Liver (tissue), 9 donors: ENCODE measurements around the gene MAGI1. TPM values are rescaled to one million over a fixed set of nuclear protein-coding genes. Genes with fewer than 3 reads are reported as not detected.

Experiments
- DNase-seq: peaks from one replicate; pipeline ENCODE4 v3.0.0-alpha.2; 2017; ENCODE audit warnings: low spot score
- H3K27ac ChIP-seq, 2 donors: one replicate each; pipeline ENCODE4 v1.7.0; 2013; ENCODE audit warnings: inconsistent platforms in 2 of 2, low read length in 2 of 2, control low read depth in 1 of 2, low read depth in 1 of 2, mild to moderate bottlenecking in 1 of 2
- H3K27me3 ChIP-seq, 4 donors: one replicate each; pipeline versions ENCODE4 v1.6.1 to v1.7.0; 2013; ENCODE audit warnings: low read length in 3 of 4, inconsistent platforms in 1 of 4, mild to moderate bottlenecking in 1 of 4, moderate library complexity in 1 of 4; ENCODE audit not compliant: control insufficient read depth in 4 of 4, insufficient read depth in 4 of 4
- H3K36me3 ChIP-seq, 4 donors: one replicate each; pipeline versions ENCODE4 v1.6.1 to v1.7.0; 2013; ENCODE audit warnings: low read length in 3 of 4, mild to moderate bottlenecking in 3 of 4, low read depth in 1 of 4, moderate library complexity in 1 of 4; ENCODE audit not compliant: control insufficient read depth in 4 of 4, insufficient read depth in 3 of 4
- H3K4me1 ChIP-seq, 4 donors: one replicate each; pipeline versions ENCODE4 v1.6.1 to v1.7.0; 2013; ENCODE audit warnings: low read length in 3 of 4, mild to moderate bottlenecking in 3 of 4, moderate library complexity in 1 of 4; ENCODE audit not compliant: control insufficient read depth in 4 of 4, insufficient read depth in 4 of 4
- H3K4me3 ChIP-seq, 3 donors: one replicate each; pipeline versions ENCODE4 v1.6.1 to v1.7.0; 2013; ENCODE audit warnings: low read length in 3 of 3, control low read depth in 1 of 3, low read depth in 1 of 3, mild to moderate bottlenecking in 1 of 3
- H3K9ac ChIP-seq, 2 donors: one replicate each; pipeline ENCODE4 v1.7.0; 2013; ENCODE audit warnings: low read length in 2 of 2, mild to moderate bottlenecking in 2 of 2, moderate library complexity in 2 of 2, control low read depth in 1 of 2, low read depth in 1 of 2
- H3K9me3 ChIP-seq, 4 donors: one replicate each; pipeline versions ENCODE4 v1.6.1 to v1.7.0; 2013; ENCODE audit warnings: low read length in 3 of 4; ENCODE audit not compliant: control insufficient read depth in 4 of 4
- EGR1 ChIP-seq, 2 donors: IDR thresholded peaks; 2 replicates each; pipeline ENCODE4 v1.6.1; 2016 to 2018; ENCODE audit warnings: antibody characterized with exemption in 2 of 2, low read depth in 2 of 2
- FOXA1 ChIP-seq: IDR thresholded peaks from 2 replicates; pipeline ENCODE4 v1.6.1; 2016; ENCODE audit warnings: antibody characterized with exemption
- FOXA2 ChIP-seq: IDR thresholded peaks from 2 replicates; pipeline ENCODE4 v1.6.1; 2016; ENCODE audit warnings: antibody characterized with exemption
- GABPA ChIP-seq, 2 donors: IDR thresholded peaks in 1 of 2; conservative IDR thresholded peaks in 1 of 2; 2 replicates each; pipeline ENCODE4 v1.6.1; 2016; ENCODE audit warnings: antibody characterized with exemption in 2 of 2, mild to moderate bottlenecking in 1 of 2, moderate library complexity in 1 of 2
- HNF4A ChIP-seq, 2 donors: conservative IDR thresholded peaks; 2 replicates each; pipeline ENCODE4 v1.6.1; 2016; ENCODE audit warnings: antibody characterized with exemption in 2 of 2, mild to moderate bottlenecking in 2 of 2
- HNF4G ChIP-seq: IDR thresholded peaks from 2 replicates; pipeline ENCODE4 v1.6.1; 2016; ENCODE audit warnings: antibody characterized with exemption
- JUND ChIP-seq, 2 donors: IDR thresholded peaks; 2 replicates each; pipeline ENCODE4 v1.6.1; 2016; ENCODE audit warnings: antibody characterized with exemption in 2 of 2
- NR2F2 ChIP-seq: IDR thresholded peaks from 2 replicates; pipeline ENCODE4 v1.6.1; 2016; ENCODE audit warnings: antibody characterized with exemption
- RAD21 ChIP-seq, 2 donors: IDR thresholded peaks; 2 replicates each; pipeline ENCODE4 v1.6.1; 2016; ENCODE audit warnings: antibody characterized with exemption in 2 of 2, mild to moderate bottlenecking in 2 of 2
- REST ChIP-seq: IDR thresholded peaks from 2 replicates; pipeline ENCODE4 v1.6.1; 2016; ENCODE audit warnings: antibody characterized with exemption, mild to moderate bottlenecking
- RXRA ChIP-seq, 2 donors: IDR thresholded peaks; 2 replicates each; pipeline ENCODE4 v1.6.1; 2017 to 2018; ENCODE audit warnings: antibody characterized with exemption in 2 of 2, mild to moderate bottlenecking in 1 of 2
- SP1 ChIP-seq: IDR thresholded peaks from 2 replicates; pipeline ENCODE4 v1.6.1; 2018; ENCODE audit warnings: antibody characterized with exemption, mild to moderate bottlenecking
- TAF1 ChIP-seq: conservative IDR thresholded peaks from 2 replicates; pipeline ENCODE4 v1.6.1; 2016; ENCODE audit warnings: antibody characterized with exemption, mild to moderate bottlenecking
- ZBTB33 ChIP-seq: IDR thresholded peaks from 2 replicates; pipeline ENCODE4 v1.6.1; 2016; ENCODE audit warnings: antibody characterized with exemption
- WGBS: extraction: QIAGEN DNeasy Blood & Tissue Kit; methylation state at CpG from one replicate; pipeline ENCODE4 v1.1.7; 2013; 5-methylcytosine and 5-hydroxymethylcytosine counted together
- polyA plus RNA-seq, 2 donors: library from polyadenylated mRNA; stranded (reverse) in 1 of 2; unstranded in 1 of 2; fragments of 200-250 nt in 1 of 2; fragments of >200 nt in 1 of 2; fragmentation: Nextera tagmentation in 1 of 2; extraction: Ambion mirVana in 1 of 2; gene quantifications; one replicate each; pipeline versions ENCODE4 v1.2.1 to v1.2.3, GENCODE V29; 2013 to 2015
- total RNA-seq, 2 donors: library from RNA; depleted of rRNA; stranded (reverse); fragments of >200 nt; gene quantifications; one replicate each; pipeline ENCODE4 v1.2.3, GENCODE V29; 2014
- TF ChIP-seq, protein P1 (sequence below): fragments of 150-350 bp; IDR thresholded peaks from 2 replicates; pipeline ENCODE4 v1.5.1; 2017; ENCODE audit warnings: improper control_type of control experiment, low read depth, low read length; ENCODE audit not compliant: missing input control
- TF ChIP-seq, protein P2 (sequence below): IDR thresholded peaks from 2 replicates; pipeline ENCODE4 v1.6.1; 2016; ENCODE audit warnings: antibody characterized with exemption
- donor health status: healthy.
- donor health status: healthy.
- donor health status: healthy.
- donor health status: healthy.
- donor health status: healthy.

MAGI1 gene
- total and polyA plus RNA-seq, 4 donors, result 9.6 to 68.8 (median 14.0) TPM

- no peak overlapping the region for H3K27ac ChIP-seq
- WGBS, result 86% methylated on average over 1 of the region's 1 CpG
- no peaks in the 10 kb centered on the region for H3K27me3 ChIP-seq
- no peaks in the 10 kb centered on the region for H3K9me3 ChIP-seq
- no peak overlapping the region for H3K4me3 ChIP-seq
- no peak for DNase-seq
- H3K4me1 ChIP-seq, result peaks cover 0 to 8% (median 0%) of the 10 kb centered on the region in 4 donors
- H3K36me3 ChIP-seq, result no peaks in the 10 kb centered on the region
- H3K9ac ChIP-seq, result no peak overlapping the region
- TF ChIP-seq EGR1 (IDR thresholded peaks at IDR 0.05; ENCODE audit: low read depth in 2 of 2), result no peak
- TF ChIP-seq RXRA (IDR thresholded peaks at IDR 0.05), result no peak
- no peak for TF ChIP-seq SP1
- TF ChIP-seq, protein P1, sequence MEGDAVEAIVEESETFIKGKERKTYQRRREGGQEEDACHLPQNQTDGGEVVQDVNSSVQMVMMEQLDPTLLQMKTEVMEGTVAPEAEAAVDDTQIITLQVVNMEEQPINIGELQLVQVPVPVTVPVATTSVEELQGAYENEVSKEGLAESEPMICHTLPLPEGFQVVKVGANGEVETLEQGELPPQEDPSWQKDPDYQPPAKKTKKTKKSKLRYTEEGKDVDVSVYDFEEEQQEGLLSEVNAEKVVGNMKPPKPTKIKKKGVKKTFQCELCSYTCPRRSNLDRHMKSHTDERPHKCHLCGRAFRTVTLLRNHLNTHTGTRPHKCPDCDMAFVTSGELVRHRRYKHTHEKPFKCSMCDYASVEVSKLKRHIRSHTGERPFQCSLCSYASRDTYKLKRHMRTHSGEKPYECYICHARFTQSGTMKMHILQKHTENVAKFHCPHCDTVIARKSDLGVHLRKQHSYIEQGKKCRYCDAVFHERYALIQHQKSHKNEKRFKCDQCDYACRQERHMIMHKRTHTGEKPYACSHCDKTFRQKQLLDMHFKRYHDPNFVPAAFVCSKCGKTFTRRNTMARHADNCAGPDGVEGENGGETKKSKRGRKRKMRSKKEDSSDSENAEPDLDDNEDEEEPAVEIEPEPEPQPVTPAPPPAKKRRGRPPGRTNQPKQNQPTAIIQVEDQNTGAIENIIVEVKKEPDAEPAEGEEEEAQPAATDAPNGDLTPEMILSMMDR, result no peak
- TF ChIP-seq REST, result no peak
- no peak for TF ChIP-seq JUND (IDR thresholded peaks at IDR 0.05)
- TF ChIP-seq HNF4G, result no peak
- TF ChIP-seq RAD21 (IDR thresholded peaks at IDR 0.05), result no peak
- TF ChIP-seq NR2F2, result no peak
- no peak for TF ChIP-seq TAF1
- TF ChIP-seq FOXA2, result no peak
- no peak for TF ChIP-seq GABPA (IDR thresholded peaks at IDR 0.05 in 1 of 2, conservative IDR thresholded peaks at IDR 0.05 in 1 of 2)
- no peak for TF ChIP-seq HNF4A (conservative IDR thresholded peaks at IDR 0.05)
- no peak for TF ChIP-seq ZBTB33
Measured at GRCh38 chr3:65539616-65540015, 499.1 kb downstream of the MAGI1 start.

GRCh38 chr3:65538101-65538500, 500.6 kb downstream of the MAGI1 start:
- 97% methylated on average over 1 of the region's 1 CpG for WGBS
- H3K27ac ChIP-seq, result no peak overlapping the region
- no peak overlapping the region for H3K9ac ChIP-seq
- H3K27me3 ChIP-seq, result no peaks in the 10 kb centered on the region
- no peak overlapping the region for H3K4me3 ChIP-seq
- no peaks in the 10 kb centered on the region for H3K36me3 ChIP-seq
- DNase-seq, result no peak
- H3K4me1 ChIP-seq, result peaks cover 0 to 8% (median 0%) of the 10 kb centered on the region in 4 donors
- TF ChIP-seq JUND (IDR thresholded peaks at IDR 0.05), result no peak
- TF ChIP-seq REST, result no peak
- no peak for TF ChIP-seq HNF4A (conservative IDR thresholded peaks at IDR 0.05)
- TF ChIP-seq HNF4G, result no peak
- TF ChIP-seq, protein P2, sequence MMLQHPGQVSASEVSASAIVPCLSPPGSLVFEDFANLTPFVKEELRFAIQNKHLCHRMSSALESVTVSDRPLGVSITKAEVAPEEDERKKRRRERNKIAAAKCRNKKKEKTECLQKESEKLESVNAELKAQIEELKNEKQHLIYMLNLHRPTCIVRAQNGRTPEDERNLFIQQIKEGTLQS, result no peak
- no peak for TF ChIP-seq FOXA1
- TF ChIP-seq RAD21 (IDR thresholded peaks at IDR 0.05), result no peak
- no peak for TF ChIP-seq NR2F2
- no peaks in the 10 kb centered on the region for H3K9me3 ChIP-seq
